Measurements from ENCODE around the gene INPP5D. TPM values are rescaled to one million over a fixed set of nuclear protein-coding genes. Genes with fewer than 3 reads are reported as not detected.

The INPP5D gene
- polyA plus RNA-seq, 3 donors, result 30.6 to 90.2 (median 54.8) TPM

DNA sequence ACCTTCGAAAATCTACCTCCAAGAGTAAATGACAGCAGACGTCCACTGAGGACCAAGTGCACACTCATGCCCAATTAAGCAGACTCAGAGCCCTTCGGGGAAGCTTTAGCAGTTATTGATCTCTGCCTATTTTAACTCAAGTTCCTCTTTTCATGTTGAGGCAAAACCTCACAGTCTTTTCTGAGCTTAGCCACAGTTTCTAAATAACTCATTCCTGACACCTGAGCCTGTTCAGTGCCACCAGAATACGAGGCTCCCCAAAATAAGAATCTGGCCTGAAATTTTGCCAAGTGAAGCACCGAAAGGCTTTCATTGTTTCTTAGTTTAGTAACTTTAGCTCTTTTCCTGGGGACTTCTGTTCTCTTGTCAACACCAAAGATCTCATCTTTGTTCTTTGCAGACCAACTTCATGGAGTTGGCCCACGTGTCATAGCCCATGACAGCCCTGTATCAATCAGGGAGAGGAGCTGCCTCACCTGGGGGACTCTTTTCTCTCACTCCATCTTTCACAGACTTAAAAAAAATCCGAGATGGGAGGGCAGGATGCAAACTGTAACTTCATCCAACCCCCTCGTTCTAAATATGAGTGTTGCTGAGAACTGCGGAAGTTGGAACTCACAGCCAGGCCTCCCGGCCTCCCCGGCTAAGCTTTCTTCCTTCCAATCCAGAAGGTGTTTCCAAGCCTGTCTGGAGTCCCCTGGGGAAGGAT lies 22.2 kb downstream of the INPP5D start:
- Mint-ChIP-seq H3K27me3 (ENCODE audit: low read depth in 3 of 3) (peaks cover 0 to 1% (median 0%) of the 10 kb centered on the region in 3 donors), H3K36me3 (peaks cover 66 to 92% of the 10 kb centered on the region in 2 donors), H3K9me3 (no peaks in the 10 kb centered on the region), H3K4me3 (peak overlapping the region; percentile 53 to 85), H3K4me1 (peaks cover 96% of the 10 kb centered on the region), H3K27ac (peak overlapping the region; percentile 97 to 100 (median 99))
- Histone ChIP-seq H3K4me3 (replicated peaks in 1 of 3; ENCODE audit: low read depth in 2 of 3, low read length in 3 of 3) (peak overlapping the region in 1 of 3 experiments; percentile 55), H3K79me2 (ENCODE audit: insufficient read depth, low read length) (peaks cover 93% of the 10 kb centered on the region), H3K36me3 (replicated peaks in 1 of 2; ENCODE audit: control insufficient read depth in 1 of 2, insufficient read depth in 2 of 2, low read length in 2 of 2) (peaks cover 16 to 38% of the 10 kb centered on the region in 2 donors), H3K9me3 (replicated peaks in 1 of 2; ENCODE audit: control insufficient read depth in 1 of 2, insufficient read depth in 1 of 2, low read length in 2 of 2) (no peaks in the 10 kb centered on the region), H2AFZ (ENCODE audit: insufficient read depth, low read depth, low read length, poor library complexity, severe bottlenecking) (no peak overlapping the region), H3K4me1 (ENCODE audit: control insufficient read depth in 1 of 2, insufficient read depth in 2 of 2, low read length in 2 of 2) (peaks cover 92 to 99% of the 10 kb centered on the region in 2 donors), H4K20me1 (ENCODE audit: insufficient read depth, low read length) (peaks cover 36% of the 10 kb centered on the region), H3K27ac (ENCODE audit: low read depth in 1 of 2, low read length in 2 of 2) (peak overlapping the region; percentile 90 to 95), H3K9ac (ENCODE audit: insufficient read depth, low read length, poor library complexity, severe bottlenecking) (peak overlapping the region; percentile 67), H3K27me3 (ENCODE audit: control insufficient read depth in 2 of 2, insufficient read depth in 2 of 2, low read length in 2 of 2) (no peaks in the 10 kb centered on the region), H3K4me2 (replicated peaks; ENCODE audit: extremely low read depth, low read length, poor library complexity, severe bottlenecking) (peak overlapping the region; percentile 63)
- 20% methylated on average over 7 of the region's 11 CpGs for WGBS (ENCODE audit: insufficient coverage)
- TF ChIP-seq, protein P1, sequence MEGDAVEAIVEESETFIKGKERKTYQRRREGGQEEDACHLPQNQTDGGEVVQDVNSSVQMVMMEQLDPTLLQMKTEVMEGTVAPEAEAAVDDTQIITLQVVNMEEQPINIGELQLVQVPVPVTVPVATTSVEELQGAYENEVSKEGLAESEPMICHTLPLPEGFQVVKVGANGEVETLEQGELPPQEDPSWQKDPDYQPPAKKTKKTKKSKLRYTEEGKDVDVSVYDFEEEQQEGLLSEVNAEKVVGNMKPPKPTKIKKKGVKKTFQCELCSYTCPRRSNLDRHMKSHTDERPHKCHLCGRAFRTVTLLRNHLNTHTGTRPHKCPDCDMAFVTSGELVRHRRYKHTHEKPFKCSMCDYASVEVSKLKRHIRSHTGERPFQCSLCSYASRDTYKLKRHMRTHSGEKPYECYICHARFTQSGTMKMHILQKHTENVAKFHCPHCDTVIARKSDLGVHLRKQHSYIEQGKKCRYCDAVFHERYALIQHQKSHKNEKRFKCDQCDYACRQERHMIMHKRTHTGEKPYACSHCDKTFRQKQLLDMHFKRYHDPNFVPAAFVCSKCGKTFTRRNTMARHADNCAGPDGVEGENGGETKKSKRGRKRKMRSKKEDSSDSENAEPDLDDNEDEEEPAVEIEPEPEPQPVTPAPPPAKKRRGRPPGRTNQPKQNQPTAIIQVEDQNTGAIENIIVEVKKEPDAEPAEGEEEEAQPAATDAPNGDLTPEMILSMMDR (IDR thresholded peaks at IDR 0.05), result no peak
- DNase-seq, result peak in 2 of 3 donors; percentile 33 to 51
- intact Hi-C loops (cut with micrococcal nuclease), result loop anchor here in 1 of 2 donors (10.0 kb wide), 1 partner anchor 768 kb away; no protein-coding TSS in a partner anchor

DNA sequence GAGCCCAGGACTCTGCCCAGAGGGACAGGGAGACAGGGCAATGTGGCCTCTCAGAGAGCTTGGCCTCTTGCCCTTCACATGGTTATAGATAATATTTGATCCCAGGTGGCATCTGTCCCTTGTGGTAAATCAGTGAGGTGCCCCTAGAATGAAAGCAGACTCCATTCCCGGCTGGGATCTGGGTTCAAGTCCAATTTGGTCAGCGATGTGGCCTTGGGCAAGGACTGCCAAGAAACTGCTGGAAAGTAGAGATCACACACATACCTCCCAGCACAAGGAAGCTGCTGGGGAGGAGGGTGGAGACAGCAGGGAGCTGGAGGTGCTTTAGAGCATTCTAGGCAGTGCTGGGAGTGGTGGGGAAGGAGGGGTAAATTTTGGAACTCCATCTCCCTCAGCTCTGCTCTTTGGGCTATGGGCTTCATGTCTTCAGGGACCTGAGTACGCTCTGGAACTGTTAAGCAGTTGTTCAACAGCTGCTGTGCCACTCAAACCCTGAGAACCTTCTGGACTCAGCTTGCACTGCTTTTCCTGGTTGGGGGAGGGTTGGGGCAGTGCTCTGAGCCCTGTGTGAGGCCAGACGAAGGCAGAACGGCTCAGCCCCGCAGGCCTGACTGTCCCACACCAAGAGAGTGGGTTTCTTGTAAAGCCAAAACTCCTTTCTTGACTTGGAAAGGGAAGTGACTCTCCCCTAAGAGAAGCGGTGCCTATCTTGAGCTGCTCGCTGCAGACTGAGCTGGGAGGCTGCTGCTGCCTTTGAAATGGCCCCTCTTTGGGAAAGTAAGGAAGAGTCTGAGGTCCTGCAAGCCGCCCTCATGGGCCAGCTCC lies 23.0 kb downstream of the INPP5D start:
- peaks cover 35% of the 10 kb centered on the region for H4K20me1 ChIP-seq (ENCODE audit: insufficient read depth, low read length)
- peak; percentile 49 to 61 (median 50) for DNase-seq
- H3K27ac Mint-ChIP-seq, result peak overlapping the region; percentile 97 to 100 (median 99)
- peak overlapping the region; percentile 67 for H3K9ac ChIP-seq (ENCODE audit: insufficient read depth, low read length, poor library complexity, severe bottlenecking)
- peaks cover 0 to 1% (median 0%) of the 10 kb centered on the region in 3 donors for H3K27me3 Mint-ChIP-seq (ENCODE audit: low read depth in 3 of 3)
- peaks cover 98% of the 10 kb centered on the region for H3K4me1 Mint-ChIP-seq
- TF ChIP-seq, protein P1 (IDR thresholded peaks at IDR 0.05), result no peak
- peak overlapping the region in 1 of 3 experiments; percentile 55 for H3K4me3 ChIP-seq (replicated peaks in 1 of 3; ENCODE audit: low read depth in 2 of 3, low read length in 3 of 3)
- peak overlapping the region; percentile 90 to 95 for H3K27ac ChIP-seq (ENCODE audit: low read depth in 1 of 2, low read length in 2 of 2)
- no peaks in the 10 kb centered on the region for H3K27me3 ChIP-seq (ENCODE audit: control insufficient read depth in 2 of 2, insufficient read depth in 2 of 2, low read length in 2 of 2)
- intact Hi-C loops (cut with micrococcal nuclease), result loop anchor here in 1 of 2 donors (10.0 kb wide), 1 partner anchor 768 kb away; no protein-coding TSS in a partner anchor
- H3K4me3 Mint-ChIP-seq, result peak overlapping the region; percentile 69 to 85
- no peak overlapping the region for H2AFZ ChIP-seq (ENCODE audit: insufficient read depth, low read depth, low read length, poor library complexity, severe bottlenecking)
- peaks cover 98 to 99% of the 10 kb centered on the region in 2 donors for H3K4me1 ChIP-seq (ENCODE audit: control insufficient read depth in 1 of 2, insufficient read depth in 2 of 2, low read length in 2 of 2)
- H3K9me3 Mint-ChIP-seq, result no peaks in the 10 kb centered on the region
- H3K36me3 Mint-ChIP-seq, result peaks cover 64 to 93% of the 10 kb centered on the region in 2 donors
- peaks cover 93% of the 10 kb centered on the region for H3K79me2 ChIP-seq (ENCODE audit: insufficient read depth, low read length)
- H3K9me3 ChIP-seq (replicated peaks in 1 of 2; ENCODE audit: control insufficient read depth in 1 of 2, insufficient read depth in 1 of 2, low read length in 2 of 2), result no peaks in the 10 kb centered on the region
- H3K36me3 ChIP-seq (replicated peaks in 1 of 2; ENCODE audit: control insufficient read depth in 1 of 2, insufficient read depth in 2 of 2, low read length in 2 of 2), result peaks cover 16 to 34% of the 10 kb centered on the region in 2 donors
- peak overlapping the region; percentile 63 for H3K4me2 ChIP-seq (replicated peaks; ENCODE audit: extremely low read depth, low read length, poor library complexity, severe bottlenecking)
- 16% methylated on average over 4 of the region's 9 CpGs for WGBS (ENCODE audit: insufficient coverage)

Data from CD14-positive monocyte (primary cell).